Lower lobe of right lung (tissue), 2 donors: ENCODE data around the gene UBA1. TPM values are rescaled to one million over a fixed set of nuclear protein-coding genes. Genes with fewer than 3 reads are reported as not detected.

ENCODE experiments used
- ATAC-seq, 2 donors: fragments of 200-7000 bp; cut with Tn5 transposase; one replicate each; pipeline ENCODE4 v1.9.1; 2020 to 2022; ENCODE audit warnings: mild to moderate bottlenecking in 2 of 2, moderate library complexity in 2 of 2
- DNase-seq: peaks from one replicate; pipeline ENCODE4 v3.0.0-alpha.2; 2020
- H3K27ac ChIP-seq: fragments of 200-600 bp; one replicate; pipeline ENCODE4 v1.8.0; 2022
- H3K27me3 ChIP-seq: fragments of 200-600 bp; one replicate; pipeline ENCODE4 v1.8.0; 2022; ENCODE audit warnings: low read depth
- H3K36me3 ChIP-seq: fragments of 200-600 bp; one replicate; pipeline ENCODE4 v1.8.0; 2022; ENCODE audit warnings: mild to moderate bottlenecking
- H3K4me1 ChIP-seq: fragments of 200-600 bp; one replicate; pipeline ENCODE4 v1.8.0; 2022
- H3K4me3 ChIP-seq: fragments of 200-600 bp; one replicate; pipeline ENCODE4 v1.8.0; 2022; ENCODE audit warnings: mild to moderate bottlenecking
- H3K9me3 ChIP-seq: fragments of 200-600 bp; one replicate; pipeline ENCODE4 v1.8.0; 2022
- CTCF ChIP-seq: fragments of 200-600 bp; IDR thresholded peaks from one replicate; pipeline ENCODE4 v1.8.0; 2022; ENCODE audit warnings: antibody characterized with exemption, mild to moderate bottlenecking
- intact Hi-C: fragments of 100-400 bp; cut with DNase I; formaldehyde crosslinking; loops from one replicate; pipeline ENCODE4 v1.11.0; 2022
- total RNA-seq: library from RNA; stranded (reverse); fragmentation: NEBNext Ultra II Directional; extraction: Animal tissue kit (Norgen Biotek cat#: 25700); gene quantifications from one replicate; pipeline ENCODE4 v1.2.1, GENCODE V29; 2021
- donor health status: DM: no; HTN: yes; CAD: no; lungs with severe emphysema.

Gene UBA1
- total RNA-seq, 1 donor from 2014 or later: 152 TPM

DNA sequence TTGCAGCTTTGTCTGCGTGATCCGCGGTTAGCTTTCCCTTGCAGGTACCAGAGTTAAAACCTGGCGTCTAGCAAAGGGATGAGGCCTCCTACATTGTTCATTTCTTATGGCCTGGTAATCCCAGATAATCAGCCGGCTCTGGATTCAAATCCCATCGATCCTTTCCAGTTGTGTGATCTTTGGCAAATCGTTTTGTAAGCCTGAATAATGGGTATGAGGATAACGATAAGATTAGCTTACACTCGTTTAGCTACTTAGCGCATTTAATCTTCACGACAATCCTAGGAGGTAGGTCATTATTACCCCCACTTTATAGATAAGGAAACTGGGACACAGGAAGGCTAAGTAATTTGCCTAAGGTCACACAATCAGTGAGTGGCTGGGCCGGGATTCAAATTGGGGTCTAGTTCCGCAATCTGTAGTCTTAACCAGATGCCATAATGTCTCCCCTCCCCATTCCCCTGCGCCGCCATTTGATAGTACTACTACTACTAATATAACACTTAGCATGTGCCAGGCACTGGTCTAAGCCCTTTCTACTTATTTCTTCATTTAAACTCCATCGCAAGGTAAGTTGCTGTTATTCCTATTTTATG lies 1.7 kb upstream of the UBA1 start:
- Histone ChIP-seq H3K27me3 (no peaks in the 10 kb centered on the region), H3K4me3 (peak overlapping the region; percentile 65), H3K27ac (no peak overlapping the region), H3K9me3 (no peaks in the 10 kb centered on the region), H3K4me1 (peaks cover 26% of the 10 kb centered on the region), H3K36me3 (peaks cover 3% of the 10 kb centered on the region)
- TF ChIP-seq CTCF: no peak
- intact Hi-C loops: no loop called here
- DNase-seq (no peak), ATAC-seq (no peak)

DNA sequence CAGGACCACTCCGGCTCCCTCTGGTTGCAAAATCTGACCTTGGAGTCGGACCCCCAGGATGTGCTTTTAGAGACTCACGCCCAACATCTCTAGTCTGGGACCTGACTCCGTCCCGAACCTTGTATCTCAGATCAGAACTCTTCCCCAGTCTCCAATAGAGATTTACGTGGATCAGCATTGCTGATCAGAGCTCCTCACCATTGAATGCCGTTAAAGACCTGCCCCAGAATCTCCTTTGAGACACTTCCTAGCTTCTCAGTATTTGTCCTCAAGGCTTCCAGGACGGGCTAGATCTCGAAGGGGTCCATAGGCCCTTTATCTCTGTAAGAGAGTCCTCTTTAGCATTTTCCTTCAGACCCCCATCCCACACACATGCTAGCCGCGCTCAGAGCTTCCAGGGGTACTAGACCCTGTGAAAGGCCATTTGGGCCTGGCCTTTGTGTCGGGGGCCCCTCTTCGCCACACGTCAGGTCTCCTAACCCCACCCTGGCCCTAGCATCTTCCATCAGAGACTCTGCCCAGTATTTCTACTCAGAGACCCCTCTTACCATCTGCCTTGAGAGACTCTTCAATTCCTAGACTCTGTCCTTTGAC lies 662 bp downstream of the UBA1 start:
- no peak for TF ChIP-seq CTCF
- Histone ChIP-seq H3K27ac (peak overlapping the region; percentile 93), H3K4me3 (peak overlapping the region; percentile 71), H3K9me3 (no peaks in the 10 kb centered on the region), H3K36me3 (peaks cover 15% of the 10 kb centered on the region), H3K27me3 (no peaks in the 10 kb centered on the region), H3K4me1 (peaks cover 34% of the 10 kb centered on the region)
- no peak for DNase-seq
- intact Hi-C loops: no loop called here
- peak in 1 of 2 donors; percentile 10 for ATAC-seq

GRCh38 chrX:47196098-47196497 lies 2.5 kb downstream of the UBA1 start:
- no peaks in the 10 kb centered on the region for H3K9me3 ChIP-seq
- ATAC-seq (no peak), DNase-seq (no peak)
- no peaks in the 10 kb centered on the region for H3K27me3 ChIP-seq
- H3K36me3 ChIP-seq: peaks cover 33% of the 10 kb centered on the region
- peaks cover 34% of the 10 kb centered on the region for H3K4me1 ChIP-seq
- H3K27ac ChIP-seq: no peak overlapping the region
- H3K4me3 ChIP-seq: peak overlapping the region; percentile 3
- intact Hi-C loops: no loop called here
- no peak for TF ChIP-seq CTCF

- Histone ChIP-seq H3K27ac (no peak overlapping the region), H3K4me1 (peaks cover 34% of the 10 kb centered on the region)
- intact Hi-C loops: no loop called here
These were observed 3.9 kb downstream of the UBA1 start for GRCh38 chrX:47197526-47197925.

GRCh38 chrX:47198026-47198686 lies 4.5 kb downstream of the UBA1 start:
- no peak overlapping the region for H3K27ac ChIP-seq

More at GRCh38 chrX:47197526-47197925, 3.9 kb downstream of the UBA1 start:
- DNase-seq (no peak), ATAC-seq (no peak)
- Histone ChIP-seq H3K4me3 (no peak overlapping the region), H3K36me3 (peaks cover 47% of the 10 kb centered on the region), H3K27me3 (no peaks in the 10 kb centered on the region), H3K9me3 (no peaks in the 10 kb centered on the region)
- TF ChIP-seq CTCF: no peak

More at GRCh38 chrX:47198026-47198686, 4.5 kb downstream of the UBA1 start:
- DNase-seq (no peak), ATAC-seq (no peak)
- no peaks in the 10 kb centered on the region for H3K9me3 ChIP-seq
- intact Hi-C loops: no loop called here
- no peaks in the 10 kb centered on the region for H3K27me3 ChIP-seq
- peaks cover 30% of the 10 kb centered on the region for H3K4me1 ChIP-seq
- H3K36me3 ChIP-seq: peaks cover 53% of the 10 kb centered on the region
- no peak for TF ChIP-seq CTCF
- no peak overlapping the region for H3K4me3 ChIP-seq
